IPS DF 6.9 (cell line): ENCODE data around the gene TMEM213.
"Not testable (repeated sequence)": the region's sequence is repeated elsewhere in the genome, so short reads cannot be mapped to it uniquely, and the experiment has no call there.

Experiments used
- DNase-seq: peaks from one replicate; pipeline ENCODE4 v3.0.0-alpha.2; 2013; ENCODE audit warnings: low read depth, low spot score
- H3K27ac ChIP-seq: one replicate; pipeline ENCODE4 v1.5.1; 2013; ENCODE audit warnings: low read length, control low read depth
- H3K27me3 ChIP-seq: 2 replicates; pipeline ENCODE4 v1.6.1; 2013; ENCODE audit warnings: mild to moderate bottlenecking, low read length; ENCODE audit not compliant: control insufficient read depth, insufficient read depth
- H3K36me3 ChIP-seq: 2 replicates; pipeline ENCODE4 v1.6.1; 2013; ENCODE audit warnings: low read length; ENCODE audit not compliant: control insufficient read depth, insufficient read depth
- H3K4me1 ChIP-seq: 2 replicates; pipeline ENCODE4 v1.6.1; 2013; ENCODE audit warnings: low read length; ENCODE audit not compliant: control insufficient read depth, insufficient read depth
- H3K4me3 ChIP-seq: 2 replicates; pipeline ENCODE4 v1.5.1; 2013; ENCODE audit warnings: mild to moderate bottlenecking, low read length
- H3K9me3 ChIP-seq: 2 replicates; pipeline ENCODE4 v1.6.1; 2013; ENCODE audit warnings: low read length, inconsistent platforms; ENCODE audit not compliant: control insufficient read depth, insufficient read depth
- WGBS: extraction: QIAGEN DNeasy Blood & Tissue Kit; methylation state at CpG from one replicate; pipeline ENCODE4 v1.1.7; 2013; ENCODE audit warnings: mixed read lengths, missing lambda C conversion rate; ENCODE audit not compliant: insufficient read length, insufficient coverage; 5-methylcytosine and 5-hydroxymethylcytosine counted together

TMEM213 gene

GRCh38 chr7:138797046-138797445, 748 bp upstream of the TMEM213 start:
- H3K36me3 ChIP-seq, DNase-seq, H3K4me3 ChIP-seq, H3K4me1 ChIP-seq, H3K27me3 ChIP-seq, H3K27ac ChIP-seq, H3K9me3 ChIP-seq: not testable (repeated sequence)
- no CpG with 5 or more reads among the region's 4 CpGs for WGBS

DNA sequence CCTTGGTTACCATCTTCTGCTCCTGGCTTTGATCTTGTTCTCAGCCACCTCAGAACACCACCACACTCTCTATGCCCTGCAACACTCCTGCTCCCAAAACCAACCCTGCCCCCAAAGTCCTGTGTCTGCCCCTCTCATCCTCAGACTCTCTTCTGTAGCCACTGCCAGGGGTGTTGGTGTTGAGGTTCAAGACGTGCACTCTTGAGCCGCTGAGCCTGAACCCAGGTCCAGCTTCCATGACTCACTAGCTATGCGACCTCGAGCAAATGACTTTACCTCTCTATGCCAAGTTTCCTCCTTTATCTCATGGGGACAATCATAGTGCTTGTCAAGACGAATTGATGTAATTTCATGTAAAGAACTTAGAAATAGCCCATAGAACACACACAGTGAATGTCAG, 1.0 kb downstream of the TMEM213 start:
- no peaks in the 10 kb centered on the region for H3K27me3 ChIP-seq
- H3K4me3 ChIP-seq = no peak overlapping the region
- no CpG with 5 or more reads among the region's 5 CpGs for WGBS
- DNase-seq = no peak
- no peaks in the 10 kb centered on the region for H3K9me3 ChIP-seq
- H3K36me3 ChIP-seq = no peaks in the 10 kb centered on the region
- peaks cover 4% of the 10 kb centered on the region for H3K4me1 ChIP-seq
- H3K27ac ChIP-seq = no peak overlapping the region

DNA sequence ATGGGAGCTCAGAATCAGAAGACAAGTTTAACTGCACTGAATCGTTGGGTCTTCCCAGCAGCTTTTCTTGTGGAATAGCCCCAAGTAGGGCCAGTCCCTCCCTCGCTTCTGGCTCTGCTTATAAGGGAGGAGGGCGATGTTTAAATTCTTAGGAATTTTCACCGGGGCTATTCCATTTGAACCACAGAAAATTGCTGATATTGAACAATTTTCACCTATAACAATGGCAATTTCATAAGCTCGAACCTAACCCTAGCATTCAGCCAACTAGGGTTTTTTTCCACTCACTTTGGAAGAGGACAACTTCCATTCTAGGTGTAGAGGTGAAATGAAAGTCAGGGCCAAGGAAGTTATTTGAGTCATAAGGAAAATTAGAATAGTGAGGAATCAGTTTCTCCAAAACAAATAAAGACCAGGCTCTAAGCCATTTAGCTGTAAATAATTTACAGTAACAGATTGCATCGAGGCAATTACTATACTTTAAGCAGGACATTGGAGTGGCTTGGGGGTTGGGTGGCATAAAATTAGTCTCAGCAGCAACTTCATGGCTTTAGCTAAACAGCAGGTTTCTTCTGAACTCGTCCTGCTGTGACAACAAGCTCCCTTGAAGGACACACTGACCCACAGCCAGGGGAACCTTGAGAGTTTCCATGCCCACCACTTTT, 1.7 kb downstream of the TMEM213 start:
- no peaks in the 10 kb centered on the region for H3K36me3 ChIP-seq
- WGBS = no CpG with 5 or more reads among the region's 7 CpGs
- no peak overlapping the region for H3K4me3 ChIP-seq
- H3K27ac ChIP-seq = no peak overlapping the region
- peaks cover 2% of the 10 kb centered on the region; the same call in 1 of the 2 replicates for H3K4me1 ChIP-seq
- no peaks in the 10 kb centered on the region for H3K9me3 ChIP-seq
- no peak for DNase-seq
- no peaks in the 10 kb centered on the region for H3K27me3 ChIP-seq

DNA sequence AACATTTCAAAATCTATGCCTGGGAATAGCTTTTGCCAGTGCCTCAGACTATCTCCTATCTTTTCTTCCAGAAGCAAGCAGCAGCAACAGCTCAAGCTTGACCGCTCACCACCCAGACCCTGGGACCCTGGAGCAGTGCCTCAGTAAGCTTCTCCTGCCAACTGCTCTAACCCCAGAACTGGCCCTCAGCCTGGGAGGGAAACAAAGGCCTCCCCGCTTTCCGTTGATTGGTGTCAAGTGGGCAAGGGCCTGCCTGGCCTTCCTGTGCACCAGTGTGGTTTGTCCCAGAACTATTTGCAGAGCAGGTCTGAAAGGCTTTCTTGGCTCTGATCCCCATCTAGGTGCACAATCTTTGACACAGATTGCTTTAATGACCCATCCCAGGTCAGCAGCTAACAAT, 3.5 kb downstream of the TMEM213 start:
- no peak for DNase-seq
- Histone ChIP-seq H3K9me3 (no peaks in the 10 kb centered on the region), H3K4me3 (no peak overlapping the region), H3K27me3 (no peaks in the 10 kb centered on the region), H3K36me3 (no peaks in the 10 kb centered on the region), H3K4me1 (peaks cover 2% of the 10 kb centered on the region; the same call in 1 of the 2 replicates), H3K27ac (no peak overlapping the region)
- no CpG with 5 or more reads among the region's 3 CpGs for WGBS

DNA sequence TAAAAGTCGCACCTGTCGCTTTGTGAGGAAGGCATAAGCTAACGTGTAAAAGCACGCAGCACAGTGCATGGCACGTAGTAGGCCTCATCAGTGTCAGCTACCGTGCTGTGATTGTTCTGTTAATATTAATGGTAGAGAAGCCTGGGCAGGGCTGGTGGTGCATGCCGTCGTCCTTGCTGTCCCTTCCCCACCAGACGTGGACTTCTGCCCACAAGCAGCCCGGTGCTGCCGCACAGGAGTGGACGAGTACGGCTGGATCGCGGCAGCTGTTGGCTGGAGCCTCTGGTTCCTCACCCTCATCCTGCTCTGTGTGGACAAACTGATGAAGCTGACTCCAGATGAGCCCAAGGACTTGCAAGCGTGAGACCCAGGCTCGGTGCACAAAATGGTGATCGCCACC, 4.9 kb downstream of the TMEM213 start:
- H3K27ac ChIP-seq = no peak overlapping the region
- no peak for DNase-seq
- WGBS = no CpG with 5 or more reads among the region's 18 CpGs
- no peaks in the 10 kb centered on the region for H3K9me3 ChIP-seq
- no peaks in the 10 kb centered on the region for H3K27me3 ChIP-seq
- peaks cover 2% of the 10 kb centered on the region; the same call in 1 of the 2 replicates for H3K4me1 ChIP-seq
- no peaks in the 10 kb centered on the region for H3K36me3 ChIP-seq
- H3K4me3 ChIP-seq = no peak overlapping the region

DNA sequence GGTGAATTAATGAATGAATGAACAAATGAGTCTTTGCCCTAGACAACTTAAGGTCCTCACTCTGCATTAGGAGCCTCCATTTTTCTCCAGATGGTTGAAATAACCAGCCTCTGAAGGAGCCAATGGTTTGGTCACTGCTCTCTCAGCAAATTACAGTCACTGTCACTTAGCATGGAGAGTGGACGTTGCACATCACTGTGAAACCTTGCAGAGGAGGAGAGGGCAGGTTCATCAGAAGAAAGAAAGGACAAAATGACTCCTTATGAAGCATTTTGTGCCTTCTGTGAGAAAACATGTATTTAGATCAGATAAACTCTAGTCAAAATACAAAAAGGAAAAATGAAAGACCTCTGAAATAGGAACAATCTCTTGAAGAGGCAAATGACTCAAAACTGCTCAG, 6.8 kb downstream of the TMEM213 start:
- DNase-seq = no peak
- no peak overlapping the region for H3K4me3 ChIP-seq
- no peak overlapping the region for H3K27ac ChIP-seq
- no peaks in the 10 kb centered on the region for H3K4me1 ChIP-seq
- no peaks in the 10 kb centered on the region for H3K27me3 ChIP-seq
- H3K9me3 ChIP-seq = no peaks in the 10 kb centered on the region
- no CpG with 5 or more reads among the region's 1 CpG for WGBS
- no peaks in the 10 kb centered on the region for H3K36me3 ChIP-seq

DNA sequence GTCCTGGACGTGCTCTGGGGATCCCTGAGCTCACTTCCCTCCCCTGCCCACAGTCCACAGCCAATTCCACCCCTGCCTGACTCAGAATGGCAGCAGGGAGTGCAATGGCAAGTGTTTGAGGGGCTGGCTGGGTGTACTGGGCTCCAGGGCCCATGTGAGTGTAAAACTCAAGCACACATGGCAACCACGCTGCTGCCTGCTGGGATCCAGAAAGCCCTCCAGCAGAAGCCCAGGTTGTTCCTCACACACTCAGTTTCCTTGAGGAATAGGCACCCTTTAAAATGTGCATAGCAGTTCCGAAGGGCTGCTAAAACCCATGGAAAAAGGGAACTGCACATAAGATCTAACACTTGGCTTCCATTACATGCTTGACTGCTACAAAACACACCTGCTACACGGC, 11.6 kb downstream of the TMEM213 start:
- no peaks in the 10 kb centered on the region for H3K4me1 ChIP-seq
- WGBS = no CpG with 5 or more reads among the region's 4 CpGs
- no peaks in the 10 kb centered on the region for H3K36me3 ChIP-seq
- no peak for DNase-seq
- no peaks in the 10 kb centered on the region for H3K9me3 ChIP-seq
- no peaks in the 10 kb centered on the region for H3K27me3 ChIP-seq
- H3K27ac ChIP-seq = no peak overlapping the region
- no peak overlapping the region for H3K4me3 ChIP-seq

- not testable (repeated sequence) for DNase-seq, H3K27ac ChIP-seq, H3K4me1 ChIP-seq, H3K27me3 ChIP-seq, H3K4me3 ChIP-seq, H3K9me3 ChIP-seq, H3K36me3 ChIP-seq
- WGBS = no CpG with 5 or more reads among the region's 2 CpGs
Measured at GRCh38 chr7:138811327-138811726, 13.5 kb downstream of the TMEM213 start.

GRCh38 chr7:138813945-138814344, 16.2 kb downstream of the TMEM213 start:
- Histone ChIP-seq H3K4me3 (no peak overlapping the region), H3K36me3 (no peaks in the 10 kb centered on the region), H3K27ac (no peak overlapping the region), H3K27me3 (no peaks in the 10 kb centered on the region), H3K9me3 (no peaks in the 10 kb centered on the region), H3K4me1 (no peaks in the 10 kb centered on the region)
- DNase-seq = no peak
- no CpG with 5 or more reads among the region's 2 CpGs for WGBS

GRCh38 chr7:138814816-138815332, 17.1 kb downstream of the TMEM213 start:
- no peaks in the 10 kb centered on the region for H3K27me3 ChIP-seq
- H3K9me3 ChIP-seq = no peaks in the 10 kb centered on the region
- no peak overlapping the region for H3K4me3 ChIP-seq
- H3K4me1 ChIP-seq = no peaks in the 10 kb centered on the region
- no peaks in the 10 kb centered on the region for H3K36me3 ChIP-seq
- no peak overlapping the region for H3K27ac ChIP-seq
- no CpG with 5 or more reads among the region's 1 CpG for WGBS
- DNase-seq = no peak

DNA sequence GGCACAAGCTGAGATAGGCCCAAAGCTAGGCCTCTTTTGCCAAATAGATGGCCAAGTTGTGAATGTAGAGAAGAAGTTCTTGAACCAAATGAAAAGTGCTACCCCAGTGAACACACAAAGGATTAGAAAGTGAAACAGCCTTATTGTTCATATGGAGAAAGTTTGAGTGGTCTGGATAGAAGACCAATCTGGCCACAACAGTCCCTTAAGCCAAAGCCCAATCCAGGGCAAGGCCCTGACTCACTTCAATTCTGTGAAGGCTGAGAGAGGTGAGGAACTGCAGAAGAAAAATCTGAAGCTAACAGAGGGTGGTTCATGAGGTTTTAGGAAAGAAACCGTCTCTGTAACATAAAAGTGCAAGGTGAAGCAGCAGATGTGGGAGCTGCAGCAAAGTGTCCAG, 18.9 kb downstream of the TMEM213 start:
- no peak for DNase-seq
- no CpG with 5 or more reads among the region's 1 CpG for WGBS
- Histone ChIP-seq H3K36me3 (no peaks in the 10 kb centered on the region), H3K27ac (no peak overlapping the region), H3K27me3 (no peaks in the 10 kb centered on the region), H3K4me1 (no peaks in the 10 kb centered on the region), H3K4me3 (no peak overlapping the region), H3K9me3 (no peaks in the 10 kb centered on the region)
